SK-N-MC (cell line): Measurements from ENCODE around the gene TBX21.

Source experiments
- DNase-seq: peaks from one replicate; pipeline ENCODE4 v3.0.0-alpha.2; 2011; ENCODE audit warnings: low read depth, low spot score
- H3K27ac ChIP-seq: fragments of 200-600 bp; sonication (generic); 2 replicates; pipeline ENCODE4 v1.5.1; 2016; ENCODE audit warnings: mixed run types
- H3K36me3 ChIP-seq: fragments of 200-600 bp; sonication (generic); 2 replicates; pipeline ENCODE4 v1.6.1; 2017; ENCODE audit warnings: antibody characterized with exemption, low read length, mixed read lengths; ENCODE audit not compliant: insufficient read depth
- H3K4me3 ChIP-seq: fragments of 200-600 bp; sonication (generic); 2 replicates; pipeline ENCODE4 v1.5.1; 2016
- H3K9ac ChIP-seq: fragments of 200-600 bp; sonication (generic); 2 replicates; pipeline ENCODE4 v1.8.0; 2017; ENCODE audit warnings: mixed run types, mixed read lengths; ENCODE audit not compliant: insufficient read length
- H3K9me3 ChIP-seq: fragments of 200-600 bp; sonication (generic); 2 replicates; pipeline ENCODE4 v1.6.1; 2017; ENCODE audit warnings: low read depth, mild to moderate bottlenecking, antibody characterized with exemption, low read length, moderate library complexity, mixed read lengths
- EZH2 ChIP-seq: fragments of 200-600 bp; sonication (generic); IDR thresholded peaks from one replicate; pipeline ENCODE4 v1.6.1; 2017; ENCODE audit warnings: antibody characterized with exemption
- FOXP2 ChIP-seq: optimal IDR thresholded peaks from 2 replicates; pipeline ENCODE3; 2011; ENCODE audit warnings: mild to moderate bottlenecking, moderate library complexity; ENCODE audit not compliant: insufficient read depth; ENCODE audit errors: extremely low read length, control extremely low read depth
- POLR2AphosphoS5 ChIP-seq: IDR thresholded peaks from 2 replicates; pipeline ENCODE4 v1.6.1; 2012; ENCODE audit warnings: mild to moderate bottlenecking, low read depth, low read length, borderline replicate concordance

Gene TBX21

GRCh38 chr17:47725446-47726111 lies 7.5 kb upstream of the TBX21 start:
- H3K36me3 ChIP-seq: no peaks in the 10 kb centered on the region
- no peaks in the 10 kb centered on the region for H3K9me3 ChIP-seq
- H3K4me3 ChIP-seq: no peak overlapping the region
- H3K9ac ChIP-seq: no peak overlapping the region
- no peak for DNase-seq
- H3K27ac ChIP-seq: no peak overlapping the region
- TF ChIP-seq POLR2AphosphoS5 (no peak), EZH2 (no peak), FOXP2 (no peak)

DNA sequence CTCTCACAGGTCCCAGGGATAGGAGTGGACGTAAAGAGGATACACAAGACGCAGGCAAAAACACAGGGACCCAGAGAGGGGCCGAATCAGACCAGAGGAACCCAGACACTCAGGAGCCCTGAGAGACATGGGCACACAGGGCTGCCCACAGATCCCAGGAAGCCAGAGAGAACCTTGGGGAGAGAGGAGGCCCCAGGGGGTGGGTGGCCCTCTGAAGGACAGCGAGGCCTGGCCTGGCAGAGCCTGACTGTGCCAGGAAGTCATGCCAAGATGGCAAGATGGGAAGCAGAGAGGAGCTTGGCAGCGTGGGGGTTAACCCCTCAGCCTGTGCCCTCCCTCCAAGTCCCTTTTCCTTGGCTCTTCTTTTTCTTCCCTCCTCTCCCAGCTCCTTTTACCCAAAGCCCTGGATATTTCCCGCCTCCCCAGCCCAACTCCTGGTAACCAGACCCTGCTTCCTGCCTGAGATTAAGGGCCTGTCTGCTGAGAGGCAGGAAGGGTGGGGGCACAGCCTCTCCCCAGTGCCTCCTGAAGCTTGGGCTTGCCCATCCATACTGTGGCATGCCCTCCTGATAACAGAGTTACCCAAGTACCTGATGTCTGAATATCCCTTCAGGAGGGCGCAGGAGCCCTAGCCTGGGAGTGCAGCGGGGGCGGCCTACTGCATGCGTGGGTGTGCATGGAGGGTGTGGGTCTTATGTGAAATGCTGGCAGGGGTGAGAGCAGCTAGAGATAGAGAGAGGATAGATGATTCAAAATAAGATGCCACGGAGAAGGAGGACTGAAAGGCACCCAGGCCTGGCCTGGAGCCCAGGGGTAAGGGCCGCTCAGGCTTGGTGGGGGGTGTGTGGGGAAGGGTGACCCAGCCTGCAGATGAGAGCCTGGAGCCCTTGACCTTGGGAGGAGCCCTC lies 6.0 kb upstream of the TBX21 start:
- H3K36me3 ChIP-seq: no peaks in the 10 kb centered on the region
- H3K4me3 ChIP-seq: no peak overlapping the region
- TF ChIP-seq EZH2 (no peak), POLR2AphosphoS5 (no peak), FOXP2 (no peak)
- no peak overlapping the region for H3K27ac ChIP-seq
- H3K9me3 ChIP-seq: no peaks in the 10 kb centered on the region
- H3K9ac ChIP-seq: no peak overlapping the region
- no peak for DNase-seq

DNA sequence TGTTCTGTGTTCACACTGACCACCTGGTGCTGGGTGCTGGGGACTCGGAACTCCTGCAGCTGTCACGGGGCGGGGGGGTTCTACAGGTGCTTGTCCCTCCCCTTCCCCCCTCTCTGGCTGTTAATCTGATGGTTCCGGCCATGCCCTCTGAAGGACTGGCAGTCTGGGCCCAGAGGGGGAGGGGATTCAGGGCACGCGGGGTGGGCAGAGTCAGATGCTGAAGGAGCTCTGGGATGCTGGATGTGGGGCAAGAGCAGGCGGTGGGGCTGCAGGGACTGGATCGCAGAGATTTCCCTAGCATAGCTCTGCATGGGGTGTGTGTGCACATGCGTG lies 5.4 kb upstream of the TBX21 start:
- Histone ChIP-seq H3K4me3 (no peak overlapping the region), H3K9ac (no peak overlapping the region), H3K27ac (no peak overlapping the region), H3K36me3 (no peaks in the 10 kb centered on the region), H3K9me3 (no peaks in the 10 kb centered on the region)
- no peak for DNase-seq
- TF ChIP-seq EZH2: no peak
- TF ChIP-seq FOXP2: no peak
- no peak for TF ChIP-seq POLR2AphosphoS5

GRCh38 chr17:47728214-47728877 lies 4.7 kb upstream of the TBX21 start:
- H3K36me3 ChIP-seq: no peaks in the 10 kb centered on the region
- H3K9ac ChIP-seq: no peak overlapping the region
- H3K27ac ChIP-seq: no peak overlapping the region
- DNase-seq: no peak
- no peaks in the 10 kb centered on the region for H3K9me3 ChIP-seq
- TF ChIP-seq FOXP2 (no peak), POLR2AphosphoS5 (no peak), EZH2 (no peak)
- no peak overlapping the region for H3K4me3 ChIP-seq

- Histone ChIP-seq H3K9ac (no peak overlapping the region), H3K36me3 (no peaks in the 10 kb centered on the region), H3K4me3 (no peak overlapping the region), H3K9me3 (no peaks in the 10 kb centered on the region), H3K27ac (no peak overlapping the region)
- TF ChIP-seq EZH2 (no peak), FOXP2 (no peak), POLR2AphosphoS5 (no peak)
- no peak for DNase-seq
Observed at GRCh38 chr17:47729476-47729875, 3.6 kb upstream of the TBX21 start.

- H3K9ac ChIP-seq: no peak overlapping the region
- no peak overlapping the region for H3K4me3 ChIP-seq
- TF ChIP-seq FOXP2: no peak
- no peak for TF ChIP-seq EZH2
- no peak for TF ChIP-seq POLR2AphosphoS5
- no peaks in the 10 kb centered on the region for H3K9me3 ChIP-seq
- no peak overlapping the region for H3K27ac ChIP-seq
- no peaks in the 10 kb centered on the region for H3K36me3 ChIP-seq
- DNase-seq: no peak
Observed at GRCh38 chr17:47730681-47731080, 2.4 kb upstream of the TBX21 start.

DNA sequence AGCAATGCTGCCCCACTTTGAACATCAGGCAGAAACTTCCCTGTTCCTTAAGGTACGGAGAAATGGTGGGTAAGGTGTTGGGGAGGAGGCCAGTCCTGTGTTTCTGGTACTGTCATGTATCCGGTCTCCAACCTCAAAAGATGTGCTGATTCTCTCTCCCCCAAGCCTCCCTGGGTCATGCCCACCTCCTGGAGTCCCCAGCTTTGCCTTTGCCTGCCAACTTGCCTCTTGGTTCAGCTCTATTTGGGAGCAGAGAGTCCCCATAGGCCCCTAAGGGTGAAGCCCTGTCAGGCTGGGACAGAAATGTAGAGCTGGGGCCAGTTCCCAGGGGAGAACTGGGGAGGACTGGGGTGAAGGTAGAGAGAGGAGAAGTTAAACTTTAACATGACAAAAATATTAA lies 1.6 kb upstream of the TBX21 start:
- Histone ChIP-seq H3K9ac (no peak overlapping the region), H3K36me3 (no peaks in the 10 kb centered on the region), H3K27ac (no peak overlapping the region), H3K4me3 (no peak overlapping the region), H3K9me3 (no peaks in the 10 kb centered on the region)
- DNase-seq: no peak
- TF ChIP-seq EZH2: no peak
- no peak for TF ChIP-seq POLR2AphosphoS5
- TF ChIP-seq FOXP2: no peak

DNA sequence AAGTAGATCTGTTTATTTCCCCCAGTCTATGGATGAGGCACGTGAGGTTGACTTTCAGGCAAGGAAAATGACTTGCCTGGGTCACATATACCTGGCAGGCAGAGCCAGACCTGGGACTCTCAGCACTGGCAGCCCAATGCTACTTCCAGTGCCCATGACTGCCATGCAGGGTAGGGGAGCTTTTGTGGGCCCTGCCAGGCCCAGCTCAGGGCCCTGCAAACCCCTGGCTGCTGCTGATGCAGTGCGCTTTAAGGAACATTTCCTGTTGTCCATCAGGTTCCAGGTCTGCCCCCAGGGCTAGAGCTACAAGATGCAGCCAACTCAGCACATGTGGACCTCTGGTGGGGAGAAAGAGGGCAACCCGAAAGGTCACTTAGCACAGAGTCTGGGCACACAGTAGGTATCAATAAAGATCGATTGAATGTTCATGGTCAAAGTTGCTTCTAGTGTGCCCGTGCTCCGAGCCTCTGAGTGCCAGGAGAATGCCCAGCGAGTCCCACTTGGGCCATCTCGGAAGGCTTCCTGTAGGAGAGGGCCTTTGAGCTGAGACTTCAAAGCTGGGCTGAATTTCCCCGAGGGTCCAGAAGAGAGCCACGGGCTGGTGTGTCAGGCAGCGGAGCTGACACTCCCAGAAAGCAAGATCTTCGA lies 513 bp upstream of the TBX21 start:
- Histone ChIP-seq H3K36me3 (no peaks in the 10 kb centered on the region), H3K4me3 (no peak overlapping the region), H3K9me3 (no peaks in the 10 kb centered on the region), H3K9ac (no peak overlapping the region), H3K27ac (no peak overlapping the region)
- no peak for DNase-seq
- TF ChIP-seq EZH2: no peak
- TF ChIP-seq FOXP2: no peak
- TF ChIP-seq POLR2AphosphoS5: no peak
